DMS153 treated with DMSO at 0.1 percent for 48 hours (cell line): ENCODE data around the gene CRYGD.
"Not testable (repeated sequence)": the region's sequence is repeated elsewhere in the genome, so short reads cannot be mapped to it uniquely, and the experiment has no call there.

Experiments
- DNase-seq: peaks from one replicate; lab custom pipeline; 2025; ENCODE audit not compliant: unreplicated experiment; lab: John Stamatoyannopoulos, UW

CRYGD gene

DNA sequence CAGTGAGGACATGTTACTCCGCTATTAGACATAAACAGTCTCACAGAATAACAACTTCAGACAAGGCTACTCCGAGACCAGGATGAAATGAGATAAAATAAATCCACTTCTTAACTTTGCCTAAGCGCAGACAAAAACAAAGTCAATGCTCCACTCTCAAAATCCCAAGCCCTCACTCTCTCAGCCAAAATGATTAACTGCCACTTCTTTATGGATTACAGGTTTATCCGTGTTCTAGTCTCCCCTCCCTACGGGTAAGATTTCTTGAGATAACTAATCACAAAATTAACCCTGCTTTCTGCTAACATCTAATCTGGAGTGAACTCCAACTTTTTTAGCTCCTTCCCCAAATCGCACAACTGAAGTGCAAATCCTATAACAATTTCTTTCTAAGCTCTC, 6.4 kb upstream of the CRYGD start:
- no peak for DNase-seq

DNA sequence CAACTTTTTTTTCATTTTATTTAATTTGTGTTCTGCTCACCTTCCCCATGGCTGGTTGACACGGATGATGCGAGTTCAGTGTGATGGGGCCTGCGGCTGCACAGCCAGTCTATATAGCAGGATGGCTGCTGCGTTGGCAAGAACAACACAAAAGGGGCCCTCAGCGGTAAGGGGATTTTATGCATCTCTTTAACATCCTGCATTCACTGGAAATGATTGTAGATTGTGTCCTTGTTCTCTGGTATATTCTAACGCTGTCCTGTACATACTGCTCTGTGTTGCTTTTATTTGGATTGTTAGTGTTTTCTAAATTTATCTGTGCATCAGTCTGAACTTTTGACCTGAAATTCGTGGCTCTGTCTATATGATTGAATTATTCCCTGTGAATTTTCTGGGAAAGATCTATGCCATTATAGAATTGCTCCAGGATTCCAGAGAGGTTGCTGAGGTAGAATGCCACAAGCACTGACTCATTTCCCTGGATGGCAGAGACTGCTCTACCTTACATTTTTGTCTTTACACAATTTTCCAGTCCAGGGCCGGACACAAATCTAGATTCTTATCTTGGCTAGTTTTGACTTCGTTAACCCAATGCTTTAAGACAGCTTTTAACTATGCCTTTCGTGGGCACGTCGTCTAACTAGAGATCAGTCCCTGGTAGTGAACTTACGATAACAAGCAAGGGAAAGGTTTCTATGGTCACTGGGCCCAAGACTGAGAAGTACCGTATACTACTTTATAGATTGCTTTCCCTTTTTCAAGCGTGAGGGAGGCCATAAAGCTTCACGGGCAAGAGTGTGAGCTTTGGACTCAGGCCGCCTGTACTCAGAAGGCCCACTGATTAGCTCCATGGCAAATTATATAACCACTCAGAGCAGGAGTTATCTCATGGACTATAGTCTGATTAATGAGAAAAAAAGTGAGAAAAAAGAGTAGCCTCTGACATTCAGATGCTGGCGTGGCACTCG, 5.7 kb upstream of the CRYGD start, which contains the start of gene CRYGC:
TSS of gene CRYGC (minus strand) at position 85 of the 968 bp plus-strand sequence. CDS start at position 49, 36 bp downstream.
- DNase-seq: no peak

DNA sequence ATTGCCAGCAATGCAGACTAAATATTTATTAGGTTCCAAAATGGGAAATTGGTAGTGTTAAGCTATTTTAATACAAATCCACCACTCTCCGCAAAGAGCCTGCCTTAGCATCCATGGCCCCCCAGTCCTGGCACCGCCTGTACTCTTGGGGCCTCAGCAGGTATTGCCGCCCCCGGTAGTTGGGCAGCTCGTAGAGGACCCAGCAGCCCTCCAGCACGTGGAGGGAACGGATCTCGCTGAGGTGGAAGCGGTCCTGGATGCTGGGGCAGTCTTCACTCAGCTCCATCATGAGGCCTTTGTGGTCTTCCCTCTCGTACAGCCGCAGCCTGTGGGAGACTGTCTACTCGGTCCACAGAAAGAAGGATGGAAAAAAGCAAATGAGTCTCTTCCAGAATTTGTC, 3.8 kb upstream of the CRYGD start:
- DNase-seq: no peak

DNA sequence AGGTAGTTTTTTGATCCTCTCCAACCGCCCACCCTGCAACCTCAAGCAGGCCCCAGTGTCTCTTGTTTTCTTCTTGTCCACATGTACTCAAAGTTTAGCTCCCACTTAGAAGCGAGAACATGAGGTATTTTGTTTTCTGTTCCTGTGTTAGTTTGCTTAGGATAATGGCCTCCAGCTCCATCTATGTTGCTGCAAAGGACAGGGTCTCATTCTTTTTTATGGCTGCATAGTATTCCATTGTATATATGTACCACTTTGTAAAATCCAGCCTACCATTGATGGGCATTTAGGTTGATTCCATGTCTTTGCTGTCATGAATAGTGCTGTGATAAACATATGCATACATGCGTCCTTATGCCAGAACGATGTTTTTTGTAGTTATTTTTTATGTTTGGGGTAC, 2.8 kb upstream of the CRYGD start:
- DNase-seq: no peak

DNA sequence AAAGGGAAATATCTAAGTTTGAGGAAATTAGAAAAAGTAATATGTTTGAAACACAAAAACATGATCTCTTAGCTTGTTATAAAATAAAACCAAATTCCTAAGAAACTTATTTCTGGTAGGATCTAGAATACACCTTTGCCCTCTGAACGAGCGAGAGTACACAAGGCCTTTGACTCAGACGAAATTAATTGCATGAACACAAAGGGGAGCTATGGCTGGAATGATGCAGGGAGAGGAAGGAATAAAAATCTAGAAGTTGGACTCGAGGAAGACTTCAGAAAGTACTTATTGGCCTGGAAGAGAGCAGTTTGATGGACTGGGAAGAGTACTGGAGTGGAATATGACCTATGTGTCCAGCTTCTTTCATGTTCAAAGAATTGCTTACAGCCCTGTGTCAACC, 927 bp upstream of the CRYGD start:
- no peak for DNase-seq

DNA sequence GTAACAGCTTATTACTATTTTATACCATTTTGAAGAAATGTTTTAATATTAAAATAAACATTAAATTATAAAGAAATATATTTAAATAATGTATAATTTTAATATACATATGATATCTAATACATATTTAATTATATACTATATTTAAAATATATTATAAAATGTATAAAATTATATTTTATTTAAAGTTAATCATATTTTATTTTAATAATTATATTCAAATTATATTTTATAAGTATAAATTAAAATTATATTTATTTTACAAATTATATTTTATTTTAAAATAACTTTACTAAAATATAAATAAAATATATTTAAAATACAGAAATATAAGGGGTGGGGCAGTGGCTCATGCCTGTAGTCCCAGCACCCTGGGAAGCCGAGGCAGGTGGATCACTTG, 2.1 kb downstream of the CRYGD start:
- DNase-seq: no peak

DNA sequence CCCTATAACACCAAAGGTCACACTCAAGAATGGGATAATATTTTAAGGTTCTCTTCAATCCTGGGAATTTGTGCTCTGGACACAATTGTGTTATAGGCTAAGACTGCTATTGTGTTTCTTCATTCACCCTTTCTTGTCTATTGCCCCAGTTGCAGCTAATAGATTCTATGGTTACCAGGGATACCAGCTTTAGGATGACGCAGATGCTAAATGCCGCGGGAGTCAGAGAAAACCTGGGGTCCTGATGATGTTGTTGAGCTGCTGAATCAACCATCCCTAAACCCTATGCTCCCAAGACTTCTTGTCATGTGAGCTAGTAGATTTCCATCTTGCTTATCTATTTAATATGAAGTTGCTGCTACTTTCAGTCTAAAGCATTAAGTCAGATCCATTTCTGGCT, 5.4 kb downstream of the CRYGD start:
- no peak for DNase-seq

DNA sequence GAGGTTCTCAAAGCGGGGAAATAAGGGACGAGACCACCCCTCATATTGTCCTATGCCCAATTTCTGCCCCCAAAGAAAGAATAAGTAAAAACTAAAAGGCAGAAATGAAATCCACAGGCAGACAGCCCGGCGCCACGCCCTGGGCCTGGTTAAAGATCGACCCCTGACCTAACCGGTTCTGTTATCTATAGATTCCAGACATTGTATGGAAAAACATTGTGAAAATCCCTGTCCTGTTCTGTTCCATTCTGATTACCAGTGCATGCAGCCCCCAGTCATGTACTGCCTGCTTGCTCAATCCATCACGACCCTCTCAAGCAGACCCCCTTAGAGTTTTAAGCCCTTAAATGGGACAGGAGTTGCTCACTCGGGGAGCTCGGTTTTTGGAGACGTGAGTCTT, 6.9 kb downstream of the CRYGD start:
- DNase-seq: not testable (repeated sequence)

DNA sequence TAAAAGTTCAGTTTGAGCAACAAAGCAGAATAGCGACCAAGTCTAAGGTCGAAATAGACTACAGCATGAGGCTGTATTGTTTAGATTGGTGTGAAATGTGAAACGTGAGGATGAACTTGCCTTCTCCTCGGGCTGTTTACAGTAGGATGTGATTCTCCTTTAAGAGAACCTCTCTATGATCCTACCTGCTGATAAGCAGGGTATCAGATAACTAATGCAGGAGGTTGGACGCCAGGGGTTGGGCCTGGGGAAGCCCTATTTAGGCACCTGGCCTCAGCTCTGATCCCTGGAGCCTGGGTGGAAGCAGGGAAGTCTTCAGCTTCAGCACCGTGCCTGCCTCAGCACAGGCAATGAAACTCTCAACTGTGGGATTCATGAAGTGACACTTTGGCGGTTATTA, 11.4 kb downstream of the CRYGD start:
- DNase-seq: peak; percentile 31

DNA sequence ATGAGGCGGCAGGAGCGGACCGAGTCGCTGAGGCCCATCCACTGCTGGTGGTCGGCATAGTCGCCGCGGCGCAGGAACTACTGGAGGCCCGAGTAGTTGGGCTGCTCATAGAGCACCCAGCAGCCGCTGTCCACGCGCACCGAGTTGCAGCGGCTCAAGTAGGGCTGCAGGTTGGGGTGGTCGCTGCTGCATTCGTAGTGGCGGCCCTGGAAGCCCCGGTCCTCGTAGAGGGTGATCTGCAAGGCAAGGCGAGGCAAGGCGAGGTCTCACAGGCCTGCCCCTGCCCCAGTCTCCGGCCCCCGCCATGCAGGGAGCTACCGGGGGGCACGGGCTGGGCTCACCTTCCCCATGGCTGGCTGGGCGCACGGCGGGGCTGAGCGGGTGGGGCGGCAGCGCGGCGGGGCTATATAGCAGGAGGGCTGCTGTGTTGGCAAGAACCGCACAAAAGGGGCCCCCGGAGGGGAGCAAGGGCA, 12.0 kb downstream of the CRYGD start:
- not testable (repeated sequence) for DNase-seq

DNA sequence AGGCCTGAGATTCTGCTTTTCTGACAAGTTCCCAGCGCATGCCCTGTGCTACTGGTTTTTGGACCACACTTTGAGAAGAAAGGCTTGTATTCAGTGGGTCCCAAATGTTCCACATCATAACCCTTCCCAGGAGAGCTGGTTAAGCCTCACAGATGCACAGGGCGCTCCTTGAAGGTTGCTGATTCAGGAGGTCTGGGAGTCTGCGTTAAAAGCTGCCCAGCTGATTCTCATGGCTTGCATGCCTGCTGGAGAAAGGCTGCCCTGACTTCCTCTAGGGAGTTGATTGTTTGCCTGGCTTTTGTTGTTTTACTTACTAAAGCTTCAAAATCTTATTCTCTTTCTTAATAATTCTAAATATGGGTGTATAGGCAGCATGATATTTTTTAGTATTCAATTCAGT, 20.7 kb downstream of the CRYGD start:
- DNase-seq: no peak

DNA sequence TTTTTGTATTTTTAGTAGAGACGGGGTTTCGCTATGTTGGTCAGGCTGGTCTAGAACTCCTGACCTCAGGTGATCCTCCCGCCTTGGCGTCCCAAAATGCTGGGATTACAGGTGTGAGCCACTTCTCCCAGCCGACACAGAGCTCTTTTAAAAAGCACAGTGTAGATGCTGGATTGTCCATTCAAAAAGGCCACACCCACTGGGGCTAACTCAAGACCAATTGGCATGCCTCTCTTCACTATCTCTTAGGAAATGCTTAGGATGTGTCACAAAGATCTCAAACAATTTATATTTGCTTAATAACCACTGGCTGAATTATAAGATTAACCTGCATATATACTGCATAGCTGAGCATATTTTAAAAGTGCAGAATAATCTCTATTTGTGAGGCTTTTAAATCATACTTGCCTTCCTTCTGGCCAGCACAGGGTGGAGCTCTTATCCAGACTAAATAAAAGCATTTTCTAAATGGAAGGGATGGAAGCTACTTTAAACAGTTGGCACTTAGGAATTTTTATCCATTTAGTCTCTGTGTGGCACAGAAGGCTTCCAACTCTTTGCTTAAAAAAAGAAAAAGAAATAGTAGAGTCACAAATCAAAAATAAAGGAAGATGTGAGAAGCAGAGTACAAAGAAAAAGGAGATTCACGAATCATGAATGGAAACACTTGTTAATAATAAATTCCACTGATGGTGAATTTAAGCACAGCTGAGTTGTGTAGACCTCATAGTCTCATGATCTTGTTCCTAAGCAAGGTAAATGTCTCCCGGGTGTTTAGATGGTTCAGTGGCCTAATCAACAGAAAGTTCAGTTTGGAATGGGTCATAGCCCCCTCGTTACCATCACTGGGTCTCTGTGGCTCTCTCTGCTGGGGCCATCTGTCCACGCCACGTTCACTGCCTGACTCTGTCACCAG, 22.4 kb downstream of the CRYGD start:
- peak; percentile 20 for DNase-seq

DNA sequence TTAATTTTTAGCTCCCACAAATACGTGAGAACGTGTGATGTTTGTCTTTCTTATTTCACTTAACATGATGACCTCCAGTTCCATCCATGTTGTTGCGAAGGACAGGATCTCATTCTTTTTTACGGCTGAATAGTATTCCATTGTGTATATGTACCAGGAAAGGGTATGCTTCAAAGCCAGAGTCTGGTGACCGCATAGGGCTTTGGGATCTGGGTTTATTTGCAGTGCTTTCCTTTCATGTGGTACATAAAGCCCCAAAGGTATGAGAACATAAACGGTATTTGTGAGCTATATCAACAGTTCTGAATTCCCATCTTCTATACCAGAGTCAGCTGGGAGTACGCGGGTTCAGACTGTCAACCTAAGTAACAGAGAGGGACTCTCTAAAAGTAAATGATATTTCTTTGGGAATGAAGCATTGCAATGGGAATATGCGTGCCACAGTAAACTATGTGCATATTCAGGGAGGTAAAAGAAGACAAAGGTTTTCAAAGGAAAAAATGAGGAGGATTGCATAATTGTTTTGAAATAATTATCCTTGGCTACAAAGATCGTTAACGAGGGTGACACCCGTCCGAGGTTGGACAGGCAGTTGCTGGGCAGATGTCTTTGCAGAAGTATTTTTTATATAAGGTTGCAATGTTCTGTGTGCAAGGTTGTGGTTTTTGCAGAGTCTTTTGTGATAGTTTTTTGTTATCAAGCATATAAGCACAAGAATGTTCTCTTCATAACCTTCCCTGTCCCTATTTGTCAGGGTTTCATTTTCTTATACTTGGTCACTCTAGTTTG, 24.4 kb downstream of the CRYGD start:
- DNase-seq: no peak

DNA sequence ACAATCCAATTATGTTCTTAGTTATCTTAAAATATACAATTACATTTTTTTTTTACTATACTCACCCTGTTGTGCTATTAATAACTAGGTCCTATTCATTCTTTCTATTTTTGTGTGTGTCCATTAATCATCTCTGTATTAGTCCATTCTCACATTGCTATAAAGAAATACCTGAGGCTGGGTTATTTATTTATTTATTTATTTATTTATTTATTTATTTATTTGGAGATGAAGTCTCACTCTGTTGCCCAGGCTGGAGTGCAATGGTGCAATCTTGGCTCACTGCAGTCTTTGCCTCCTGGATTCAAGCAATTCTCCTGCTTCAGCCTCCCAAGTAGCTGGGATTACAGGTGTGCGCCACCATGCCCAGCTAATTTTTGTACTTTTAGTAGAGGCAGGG, 25.6 kb downstream of the CRYGD start:
- not testable (repeated sequence) for DNase-seq

DNA sequence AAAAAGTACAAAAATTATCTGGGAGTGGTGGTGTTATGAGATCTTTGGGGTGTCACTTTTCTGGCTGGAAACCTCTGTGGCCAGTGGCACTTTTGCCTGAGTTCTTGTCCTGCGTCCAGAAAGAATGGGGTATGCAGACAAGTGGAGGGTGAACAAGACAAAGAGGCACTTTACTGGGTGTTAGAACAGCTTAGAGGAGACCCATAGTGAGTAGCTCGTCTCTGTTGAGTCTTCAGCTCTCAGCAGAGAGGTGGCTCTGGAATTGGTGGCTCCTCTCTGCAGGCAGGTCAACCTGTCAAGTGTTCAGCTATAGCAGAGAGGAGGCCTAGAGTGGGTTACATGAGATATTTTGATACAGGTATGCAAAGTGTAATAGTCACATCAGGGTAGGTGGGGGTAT, 26.1 kb downstream of the CRYGD start:
- DNase-seq: no peak

DNA sequence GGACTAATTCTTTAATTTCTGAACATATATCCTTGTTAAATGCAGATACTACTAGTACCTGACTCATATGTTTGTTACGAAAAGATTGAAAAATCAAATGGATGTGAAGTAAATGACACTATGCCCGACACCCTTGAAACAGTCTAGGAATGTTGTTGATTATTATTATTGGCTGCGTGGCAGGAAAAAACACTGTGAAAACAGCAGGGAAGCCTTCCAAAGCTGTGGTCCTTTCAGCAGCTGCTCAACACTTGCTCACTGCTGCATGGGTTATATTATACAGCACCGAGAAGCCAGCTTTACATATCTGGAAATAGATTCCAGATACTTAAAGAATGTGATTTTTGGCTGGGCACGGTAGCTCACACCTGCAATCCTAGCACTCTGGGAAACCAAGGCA, 26.5 kb downstream of the CRYGD start:
- DNase-seq: no peak

DNA sequence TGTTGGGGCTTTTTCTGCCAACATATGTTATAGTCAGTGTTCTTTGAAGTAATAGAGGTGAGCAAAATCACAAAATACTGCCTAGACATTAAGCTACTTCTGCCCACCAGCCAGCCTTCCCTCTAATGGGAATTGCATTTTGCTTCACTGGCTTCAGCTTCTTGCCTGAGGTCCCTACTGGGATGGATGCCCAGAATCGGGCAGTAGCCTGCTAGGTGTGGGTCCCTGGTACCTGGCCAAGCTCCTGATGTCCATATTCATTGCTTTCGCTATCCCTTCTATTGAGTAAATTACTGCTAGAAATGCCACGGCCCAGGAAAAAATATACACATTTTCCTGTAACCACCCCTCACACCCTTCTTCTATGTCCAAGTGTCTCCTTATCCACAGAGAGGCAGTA, 27.0 kb downstream of the CRYGD start:
- no peak for DNase-seq

DNA sequence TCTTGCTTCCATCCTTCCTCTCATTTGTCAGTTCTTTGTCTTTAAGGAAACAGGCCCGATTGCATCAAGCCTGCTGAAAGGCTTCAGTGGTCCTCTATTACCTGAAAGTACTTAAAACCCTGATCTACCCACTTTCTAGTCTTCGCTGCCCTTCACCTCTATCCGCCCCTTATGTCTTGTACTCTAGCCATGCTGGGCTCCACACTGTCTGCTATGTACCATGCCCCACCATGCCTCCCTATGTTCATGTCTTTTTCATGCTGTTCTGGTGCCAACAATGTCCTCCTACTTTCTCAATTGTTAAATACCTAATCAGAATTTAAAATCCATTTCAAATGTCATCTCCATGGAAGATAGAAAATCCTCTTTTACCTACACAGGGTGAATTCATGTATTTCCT, 28.2 kb downstream of the CRYGD start:
- DNase-seq: no peak

DNA sequence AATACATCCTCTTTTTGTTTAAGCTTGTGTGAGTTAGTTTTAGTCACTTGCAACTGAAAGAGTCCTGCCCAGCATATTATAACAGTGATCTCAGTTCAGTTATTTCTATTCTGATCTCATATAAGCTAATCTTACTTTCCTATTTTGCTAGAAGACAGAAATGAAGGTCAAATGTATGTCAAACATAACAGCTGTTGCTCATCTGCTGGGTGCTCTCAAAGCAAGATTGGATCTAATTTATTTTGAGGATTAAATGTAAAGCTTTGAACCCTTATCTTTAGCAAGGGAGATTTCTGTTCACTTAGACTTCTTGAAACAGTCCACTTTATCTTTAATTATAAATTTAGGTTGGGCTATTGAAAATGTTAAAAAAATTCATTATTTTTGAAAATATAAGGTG, 31.2 kb downstream of the CRYGD start:
- DNase-seq: no peak

DNA sequence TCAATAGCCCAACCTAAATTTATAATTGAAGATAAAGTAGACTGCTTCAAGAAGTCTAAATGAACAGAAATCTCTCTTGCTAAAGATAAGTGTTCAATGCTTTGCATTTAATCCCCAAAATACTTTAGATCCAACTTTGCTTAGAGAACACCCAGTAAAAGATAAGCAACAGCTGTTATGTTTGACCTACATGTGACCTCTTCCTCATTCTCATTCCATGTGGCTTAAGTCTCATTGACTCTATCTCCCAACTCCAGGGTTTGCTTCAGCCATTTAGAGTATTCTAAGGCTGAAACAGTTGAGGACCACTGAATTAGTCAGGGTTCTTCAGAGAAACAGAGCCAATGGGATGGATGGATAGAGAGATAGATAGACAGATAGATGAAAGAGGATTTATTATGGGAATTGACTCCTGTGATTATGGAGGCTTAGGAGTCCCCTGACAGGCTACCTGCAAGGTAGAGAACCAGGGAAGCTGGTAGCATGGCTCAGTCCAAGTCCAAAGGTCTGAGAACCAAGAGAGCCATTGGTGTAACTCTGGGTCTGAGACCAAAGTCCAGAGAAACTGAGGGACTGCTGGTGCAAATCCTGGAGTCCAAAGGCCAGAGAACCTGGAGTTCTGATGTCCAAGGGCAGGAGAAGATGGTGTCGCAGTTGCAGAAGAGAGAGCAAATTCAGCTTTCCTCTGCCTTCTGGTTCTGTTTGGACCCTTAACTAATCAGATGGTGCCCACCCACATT, 32.1 kb downstream of the CRYGD start:
- DNase-seq: no peak
